Type B pancreatic cell (in vitro differentiated cells): Measurements from ENCODE around the gene ANLN. TPM values are rescaled to one million over a fixed set of nuclear protein-coding genes. Genes with fewer than 3 reads are reported as not detected.

ENCODE experiments used
- DNase-seq: peaks from one replicate; pipeline ENCODE4 v3.0.0; 2021; ENCODE audit warnings: mixed read lengths; ENCODE audit not compliant: unreplicated experiment; ENCODE audit errors: extremely low spot score
- H3K27ac Mint-ChIP-seq: 2 replicates; pipeline ENCODE4 v1.8.0; 2021; ENCODE audit warnings: mild to moderate bottlenecking, mixed read lengths
- H3K27me3 Mint-ChIP-seq: 2 replicates; pipeline ENCODE4 v1.8.0; 2021; ENCODE audit warnings: mixed read lengths
- H3K36me3 Mint-ChIP-seq: 2 replicates; pipeline ENCODE4 v1.8.0; 2021; ENCODE audit warnings: mixed read lengths
- H3K4me1 Mint-ChIP-seq: one replicate; pipeline ENCODE4 v1.8.0; 2021; ENCODE audit warnings: mixed read lengths; ENCODE audit not compliant: unreplicated experiment
- H3K4me3 Mint-ChIP-seq: 2 replicates; pipeline ENCODE4 v1.8.0; 2021; ENCODE audit warnings: mild to moderate bottlenecking, mixed read lengths
- H3K9me3 Mint-ChIP-seq: 2 replicates; pipeline ENCODE4 v1.8.0; 2021; ENCODE audit warnings: mixed read lengths
- CTCF ChIP-seq: fragments of 200-600 bp; sonication (generic); conservative IDR thresholded peaks from 2 replicates; pipeline ENCODE4 v1.5.0; 2021; ENCODE audit warnings: antibody characterized with exemption, mild to moderate bottlenecking
- total RNA-seq: library from RNA; stranded (reverse); gene quantifications from 2 replicates; pipeline ENCODE4 v1.2.1, GENCODE V29; 2021; ENCODE audit warnings: low replicate concordance

The ANLN gene
- total RNA-seq, 1 donor from 2014 or later = 68.3 TPM

DNA sequence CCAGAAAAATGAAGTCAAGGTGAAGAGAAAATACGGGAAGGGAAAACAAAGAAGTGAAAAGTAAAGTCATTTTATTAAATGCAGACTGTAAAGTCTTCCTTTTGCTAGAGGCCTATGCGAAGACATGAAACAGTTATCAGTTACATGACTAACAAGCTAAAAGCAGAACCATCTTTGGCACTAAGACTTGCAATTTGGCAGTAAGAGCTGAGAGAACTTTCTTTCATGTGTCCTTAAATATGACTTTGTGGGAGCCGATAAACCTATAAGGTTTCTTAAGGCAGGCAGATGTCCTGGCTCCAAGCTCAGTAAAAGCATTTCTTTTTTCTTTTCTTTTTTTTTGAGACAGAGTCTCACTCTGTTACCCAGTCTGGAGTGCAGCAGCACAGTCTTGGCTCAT, 10.4 kb downstream of the ANLN start:
- H3K27me3 Mint-ChIP-seq = no peaks in the 10 kb centered on the region

DNA sequence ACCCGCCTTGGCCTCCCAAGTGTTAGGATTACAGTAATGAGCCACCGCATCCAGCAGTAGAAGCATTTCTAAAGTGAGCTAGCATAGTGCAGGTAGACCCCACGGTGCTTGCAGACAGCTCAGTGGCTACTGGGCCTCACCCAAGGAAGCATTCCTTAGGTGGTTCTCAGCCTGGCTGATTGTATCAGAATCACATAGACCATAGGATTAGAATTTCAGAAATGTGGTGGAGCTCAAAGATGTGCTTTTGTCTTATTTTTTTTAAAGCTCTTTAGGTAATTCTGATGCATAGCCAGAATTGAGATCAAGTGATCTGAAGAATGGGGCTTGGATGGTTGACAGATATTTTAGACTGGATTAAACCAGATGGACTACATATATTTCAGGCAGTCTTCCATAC, 10.9 kb downstream of the ANLN start:
- Mint-ChIP-seq H3K27ac (peak overlapping the region; percentile 38), H3K9me3 (no peaks in the 10 kb centered on the region), H3K4me1 (no peaks in the 10 kb centered on the region), H3K4me3 (no peak overlapping the region), H3K36me3 (peaks cover 22% of the 10 kb centered on the region), H3K27me3 (no peaks in the 10 kb centered on the region)
- DNase-seq = no peak
- TF ChIP-seq CTCF = no peak

More for the DNA sequence above, 10.4 kb downstream of the ANLN start:
- no peaks in the 10 kb centered on the region for H3K4me1 Mint-ChIP-seq
- no peak overlapping the region for H3K4me3 Mint-ChIP-seq
- no peak overlapping the region for H3K27ac Mint-ChIP-seq
- no peak for TF ChIP-seq CTCF
- H3K9me3 Mint-ChIP-seq = no peaks in the 10 kb centered on the region
- DNase-seq = no peak
- H3K36me3 Mint-ChIP-seq = peaks cover 24% of the 10 kb centered on the region

GRCh38 chr7:36403452-36403851, 13.8 kb downstream of the ANLN start:
- peaks cover 26% of the 10 kb centered on the region for H3K36me3 Mint-ChIP-seq
- no peaks in the 10 kb centered on the region for H3K9me3 Mint-ChIP-seq
- H3K4me3 Mint-ChIP-seq = no peak overlapping the region
- TF ChIP-seq CTCF = no peak
- H3K27me3 Mint-ChIP-seq = no peaks in the 10 kb centered on the region
- H3K27ac Mint-ChIP-seq = no peak overlapping the region
- H3K4me1 Mint-ChIP-seq = no peaks in the 10 kb centered on the region
- DNase-seq = no peak

DNA sequence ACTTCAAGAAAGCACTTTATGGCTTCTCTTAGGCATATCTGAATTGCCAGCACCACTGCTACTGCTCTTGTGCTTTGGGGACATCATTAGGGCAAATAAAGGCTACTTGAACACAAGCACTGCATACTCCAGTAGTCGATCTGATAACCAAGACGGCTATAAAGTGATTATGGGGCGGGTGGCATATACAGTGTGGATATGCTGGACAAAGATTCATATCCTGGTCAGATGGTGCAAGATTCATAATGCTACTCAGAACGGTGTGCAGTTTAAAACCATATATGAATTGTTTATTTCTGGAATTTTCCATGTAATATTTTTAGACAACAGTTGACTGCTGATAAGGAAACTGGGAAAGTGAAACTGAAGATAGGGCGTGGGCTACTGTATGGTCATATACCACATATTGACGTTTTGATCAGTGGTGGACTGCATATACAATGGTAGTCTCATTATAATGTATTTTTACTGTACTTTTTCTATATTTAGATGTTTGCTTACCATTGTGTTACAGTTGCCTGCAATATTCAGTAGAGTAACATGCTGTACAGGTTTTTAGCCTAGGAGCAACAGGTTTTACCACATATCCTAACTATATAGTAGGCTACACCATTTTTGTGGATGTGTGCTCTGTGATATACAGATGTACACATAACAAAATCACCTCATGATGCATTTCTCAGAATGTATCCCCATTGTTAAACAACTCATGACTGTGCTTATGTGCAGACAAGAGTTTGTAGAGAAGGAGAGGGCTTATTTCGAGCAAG, 15.2 kb downstream of the ANLN start:
- Mint-ChIP-seq H3K4me1 (no peaks in the 10 kb centered on the region), H3K27ac (peak overlapping the region; percentile 39), H3K4me3 (no peak overlapping the region), H3K9me3 (no peaks in the 10 kb centered on the region), H3K36me3 (peaks cover 30% of the 10 kb centered on the region), H3K27me3 (no peaks in the 10 kb centered on the region)
- no peak for TF ChIP-seq CTCF
- no peak for DNase-seq

DNA sequence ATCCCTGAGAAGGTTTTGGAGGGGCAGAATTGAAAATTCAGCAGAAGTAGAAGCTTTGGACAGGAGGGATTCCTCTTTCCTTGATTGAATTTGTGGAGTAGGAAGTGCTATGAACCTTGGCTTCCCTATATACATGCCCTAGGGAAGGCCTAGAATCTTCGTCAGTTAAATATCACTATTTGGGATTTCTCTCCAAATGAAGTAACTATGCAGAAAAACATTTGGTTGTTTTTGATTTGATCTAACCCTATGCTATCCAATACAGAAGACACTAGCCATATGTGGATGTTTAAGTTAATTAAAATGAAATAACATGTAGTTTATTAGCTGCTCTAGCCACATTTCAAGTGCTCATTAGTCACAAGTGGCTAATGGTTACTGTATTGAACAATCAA, 15.7 kb downstream of the ANLN start:
- Mint-ChIP-seq H3K9me3 (no peaks in the 10 kb centered on the region), H3K4me3 (no peak overlapping the region), H3K4me1 (no peaks in the 10 kb centered on the region), H3K36me3 (peaks cover 31% of the 10 kb centered on the region), H3K27me3 (no peaks in the 10 kb centered on the region), H3K27ac (peak overlapping the region; percentile 39)
- no peak for TF ChIP-seq CTCF
- no peak for DNase-seq
